GM21515 (cell line): ENCODE results near the gene FNDC3A.
"Not testable (repeated sequence)": the region's sequence is repeated elsewhere in the genome, so short reads cannot be mapped to it uniquely, and the experiment has no call there.

ENCODE experiments used
- ATAC-seq: cut with Tn5 transposase; IDR thresholded peaks from one replicate; pipeline ENCODE4 v1.9.1; 2021; ENCODE audit not compliant: unreplicated experiment

The FNDC3A gene

GRCh38 chr13:49040872-49041271, 65.2 kb downstream of the FNDC3A start:
- no peak for ATAC-seq

- ATAC-seq, result no peak
Observed at GRCh38 chr13:49042476-49042875, 66.8 kb downstream of the FNDC3A start.

- no peak for ATAC-seq
Observed at GRCh38 chr13:49044008-49044407, 68.3 kb downstream of the FNDC3A start.

- ATAC-seq, result no peak
Observed at GRCh38 chr13:49044836-49045235, 69.1 kb downstream of the FNDC3A start.

GRCh38 chr13:49046002-49046401, 70.3 kb downstream of the FNDC3A start:
- no peak for ATAC-seq

- no peak for ATAC-seq
Observed at GRCh38 chr13:49046519-49046918, 70.8 kb downstream of the FNDC3A start.

GRCh38 chr13:49052813-49053212, 77.1 kb downstream of the FNDC3A start:
- ATAC-seq, result no peak

GRCh38 chr13:49053215-49053614, 77.5 kb downstream of the FNDC3A start:
- ATAC-seq, result no peak

- no peak for ATAC-seq
Observed at GRCh38 chr13:49053906-49054305, 78.2 kb downstream of the FNDC3A start.

GRCh38 chr13:49055021-49055420, 79.3 kb downstream of the FNDC3A start:
- ATAC-seq, result no peak

GRCh38 chr13:49057176-49057575, 81.5 kb downstream of the FNDC3A start:
- ATAC-seq, result no peak

- no peak for ATAC-seq
Observed at GRCh38 chr13:49058761-49059160, 83.0 kb downstream of the FNDC3A start.

GRCh38 chr13:49060678-49061387, 85.1 kb downstream of the FNDC3A start:
- ATAC-seq, result no peak

GRCh38 chr13:49061388-49061752, 85.7 kb downstream of the FNDC3A start:
- ATAC-seq, result not testable (repeated sequence)

GRCh38 chr13:49062297-49062896, 86.7 kb downstream of the FNDC3A start:
- ATAC-seq, result no peak

GRCh38 chr13:49063011-49063410, 87.3 kb downstream of the FNDC3A start:
- no peak for ATAC-seq

- ATAC-seq, result no peak
Observed at GRCh38 chr13:49063497-49063896, 87.8 kb downstream of the FNDC3A start.

GRCh38 chr13:49064476-49064875, 88.8 kb downstream of the FNDC3A start:
- ATAC-seq, result no peak

- no peak for ATAC-seq
Observed at GRCh38 chr13:49066856-49067255, 91.1 kb downstream of the FNDC3A start.

- not testable (repeated sequence) for ATAC-seq
Observed at GRCh38 chr13:49068498-49068897, 92.8 kb downstream of the FNDC3A start.

- ATAC-seq, result not testable (repeated sequence)
Observed at GRCh38 chr13:49070021-49070420, 94.3 kb downstream of the FNDC3A start.

GRCh38 chr13:49071341-49071937, 95.7 kb downstream of the FNDC3A start:
- ATAC-seq, result no peak
